ENCODE data around the gene TIMM17A. TPM values are rescaled to one million over a fixed set of nuclear protein-coding genes. Genes with fewer than 3 reads are reported as not detected.

Gene TIMM17A
- total RNA-seq, 1 experiment from 2014 or later = 112 TPM

GRCh38 chr1:201916649-201917249 is 38.6 kb upstream of the TIMM17A start:
- Histone ChIP-seq H3K9me3 (ENCODE audit: low read depth, low read length, poor library complexity, severe bottlenecking) (no peaks in the 10 kb centered on the region), H3K27me3 (replicated peaks; ENCODE audit: insufficient read depth, low read depth, low read length, poor library complexity) (no peaks in the 10 kb centered on the region), H3K36me3 (ENCODE audit: insufficient read depth, low read length, poor library complexity, severe bottlenecking) (no peaks in the 10 kb centered on the region), H3K4me3 (ENCODE audit: low read depth, low read length, poor library complexity, severe bottlenecking) (no peak overlapping the region), H3K27ac (ENCODE audit: low read depth, low read length, poor library complexity, severe bottlenecking) (no peak overlapping the region), H3K4me1 (ENCODE audit: insufficient read depth, low read length, poor library complexity, severe bottlenecking) (no peaks in the 10 kb centered on the region)
- no peak for TF ChIP-seq EZH2 (IDR thresholded peaks at IDR 0.05; ENCODE audit: borderline replicate concordance, low read depth, low read length, poor library complexity, severe bottlenecking)
- TF ChIP-seq CTCF (conservative IDR thresholded peaks at IDR 0.05; ENCODE audit: low read depth, low read length) = no peak
- ChIA-PET CTCF (no interaction called here), POLR2A (ENCODE audit: low non-redundant PET) (interaction anchor here (0.6 kb wide), 1 partner anchor 41 kb away, joined by 4 read pairs; no protein-coding TSS in a partner anchor)
- intact Hi-C loops (cut with micrococcal nuclease; ENCODE audit: unreplicated experiment) = no loop called here
- DNase-seq (ENCODE audit: low spot score) = no peak
- no TSS peak for BruUV-seq (replicated peaks)

GRCh38 chr1:201917362-201918033 is 37.8 kb upstream of the TIMM17A start:
- no peak for TF ChIP-seq CTCF (conservative IDR thresholded peaks at IDR 0.05; ENCODE audit: low read depth, low read length)
- no peak for TF ChIP-seq EZH2 (IDR thresholded peaks at IDR 0.05; ENCODE audit: borderline replicate concordance, low read depth, low read length, poor library complexity, severe bottlenecking)
- POLR2A ChIA-PET (ENCODE audit: low non-redundant PET) = interaction anchor here (0.6 kb wide), 1 partner anchor 40 kb away, joined by 4 read pairs; no protein-coding TSS in a partner anchor
- Histone ChIP-seq H3K4me3 (ENCODE audit: low read depth, low read length, poor library complexity, severe bottlenecking) (no peak overlapping the region), H3K27ac (ENCODE audit: low read depth, low read length, poor library complexity, severe bottlenecking) (no peak overlapping the region), H3K27me3 (replicated peaks; ENCODE audit: insufficient read depth, low read depth, low read length, poor library complexity) (no peaks in the 10 kb centered on the region), H3K36me3 (ENCODE audit: insufficient read depth, low read length, poor library complexity, severe bottlenecking) (no peaks in the 10 kb centered on the region), H3K4me1 (ENCODE audit: insufficient read depth, low read length, poor library complexity, severe bottlenecking) (no peaks in the 10 kb centered on the region), H3K9me3 (ENCODE audit: low read depth, low read length, poor library complexity, severe bottlenecking) (no peaks in the 10 kb centered on the region)
- DNase-seq (ENCODE audit: low spot score) = no peak
- intact Hi-C loops (cut with micrococcal nuclease; ENCODE audit: unreplicated experiment) = no loop called here
- no TSS peak for BruUV-seq (replicated peaks)
- CTCF ChIA-PET = no interaction called here

GRCh38 chr1:201918343-201918742 is 37.0 kb upstream of the TIMM17A start:
- BruUV-seq (replicated peaks) = no TSS peak
- Histone ChIP-seq H3K27ac (ENCODE audit: low read depth, low read length, poor library complexity, severe bottlenecking) (no peak overlapping the region), H3K36me3 (ENCODE audit: insufficient read depth, low read length, poor library complexity, severe bottlenecking) (no peaks in the 10 kb centered on the region), H3K4me3 (ENCODE audit: low read depth, low read length, poor library complexity, severe bottlenecking) (no peak overlapping the region), H3K9me3 (ENCODE audit: low read depth, low read length, poor library complexity, severe bottlenecking) (no peaks in the 10 kb centered on the region), H3K4me1 (ENCODE audit: insufficient read depth, low read length, poor library complexity, severe bottlenecking) (no peaks in the 10 kb centered on the region), H3K27me3 (replicated peaks; ENCODE audit: insufficient read depth, low read depth, low read length, poor library complexity) (no peaks in the 10 kb centered on the region)
- no peak for DNase-seq (ENCODE audit: low spot score)
- POLR2A ChIA-PET (ENCODE audit: low non-redundant PET) = no interaction called here
- intact Hi-C loops (cut with micrococcal nuclease; ENCODE audit: unreplicated experiment) = no loop called here
- CTCF ChIA-PET = no interaction called here
- TF ChIP-seq EZH2 (IDR thresholded peaks at IDR 0.05; ENCODE audit: borderline replicate concordance, low read depth, low read length, poor library complexity, severe bottlenecking) = no peak
- no peak for TF ChIP-seq CTCF (conservative IDR thresholded peaks at IDR 0.05; ENCODE audit: low read depth, low read length)
